ENCODE measurements around the gene WDTC1.

WDTC1 gene

DNA sequence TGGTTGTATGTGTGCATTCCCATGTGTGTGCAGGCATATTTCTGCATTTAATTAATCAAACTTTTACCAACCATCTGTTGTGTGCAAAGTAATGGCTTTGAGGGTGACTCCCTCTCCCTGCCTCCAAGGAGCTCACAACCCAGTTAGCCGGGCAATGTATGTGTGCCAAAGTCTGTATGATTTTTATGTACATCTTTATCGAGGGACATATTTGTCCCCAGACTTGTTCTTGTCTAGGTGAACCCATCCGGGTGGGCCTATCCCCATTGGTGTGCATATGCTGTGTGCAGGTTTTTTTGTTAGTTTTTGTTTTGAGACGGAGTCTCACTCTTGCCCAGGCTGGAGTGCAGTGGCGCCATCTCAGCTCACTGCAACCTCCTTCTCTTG lies 109.2 kb downstream of the WDTC1 start:
- intact Hi-C loops (cut with DNase I): no loop called here
- DNase-seq: no peak

DNA sequence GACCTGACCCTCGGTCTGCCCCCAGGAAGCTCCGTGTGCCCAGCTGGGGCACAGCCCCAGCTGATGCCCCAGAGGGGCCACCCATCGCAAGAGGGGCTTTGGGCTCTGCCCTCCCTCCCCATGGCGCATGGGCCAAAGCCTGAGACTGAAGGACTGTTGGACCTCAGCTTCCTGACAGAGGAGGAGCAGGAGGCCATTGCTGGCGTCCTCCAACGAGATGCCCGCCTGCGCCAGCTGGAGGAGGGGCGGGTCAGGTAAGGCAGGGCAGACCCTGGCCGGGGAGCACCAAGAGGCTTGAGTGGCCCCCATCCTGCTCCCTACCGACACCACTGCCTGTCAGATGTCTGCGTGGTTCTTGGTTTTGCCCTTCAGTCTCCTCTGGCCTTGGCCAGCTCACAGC lies 110.8 kb downstream of the WDTC1 start:
- intact Hi-C loops (cut with DNase I): no loop called here
- DNase-seq: no peak

GRCh38 chr1:27346357-27346756 lies 111.9 kb downstream of the WDTC1 start:
- no peak for DNase-seq
- intact Hi-C loops (cut with DNase I): no loop called here

DNA sequence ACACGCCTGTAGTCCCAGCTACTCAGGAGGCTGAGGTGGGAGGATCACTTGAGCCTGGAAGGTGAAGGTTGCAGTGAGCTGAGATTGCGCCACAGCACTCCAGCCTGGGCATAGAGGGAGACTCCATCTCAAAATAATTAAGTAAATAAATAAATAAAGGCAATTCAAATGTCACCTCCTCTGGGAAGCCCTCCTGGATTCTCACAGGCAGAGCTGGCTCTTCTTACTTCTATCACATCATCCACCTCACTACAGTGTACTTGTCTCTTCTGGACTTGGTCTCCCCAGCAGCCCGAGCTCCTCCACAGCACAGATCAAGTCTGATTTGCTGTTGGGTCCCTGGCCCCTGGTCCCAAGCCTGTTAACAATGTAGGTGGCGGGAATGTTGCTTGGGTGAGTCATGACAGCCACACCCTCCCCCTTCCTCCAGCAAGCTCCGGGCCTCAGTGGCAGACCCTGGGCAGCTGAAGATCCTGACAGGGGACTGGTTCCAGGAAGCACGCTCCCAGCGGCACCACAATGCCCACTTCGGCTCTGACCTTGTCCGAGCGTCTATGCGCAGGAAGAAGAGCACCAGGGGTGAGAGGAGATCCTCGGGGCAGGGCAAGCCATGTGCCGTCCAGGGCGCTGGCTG lies 112.7 kb downstream of the WDTC1 start:
- no peak for DNase-seq
- intact Hi-C loops (cut with DNase I): no loop called here

- intact Hi-C loops (cut with DNase I): no loop called here
- DNase-seq: no peak
These were observed 114.7 kb downstream of the WDTC1 start for GRCh38 chr1:27348861-27349783.

GRCh38 chr1:27349784-27350662 lies 115.6 kb downstream of the WDTC1 start:
- DNase-seq: peak in 28 of 42 donors; percentile 20 to 66 (median 46)
- intact Hi-C loops (cut with DNase I): no loop called here

GRCh38 chr1:27350663-27351540 lies 116.5 kb downstream of the WDTC1 start:
- peak in 2 of 42 donors; percentile 14 to 48 for DNase-seq
- intact Hi-C loops (cut with DNase I): no loop called here

- intact Hi-C loops (cut with DNase I): no loop called here
- DNase-seq: no peak
These were observed 117.2 kb downstream of the WDTC1 start for GRCh38 chr1:27351541-27352107.

DNA sequence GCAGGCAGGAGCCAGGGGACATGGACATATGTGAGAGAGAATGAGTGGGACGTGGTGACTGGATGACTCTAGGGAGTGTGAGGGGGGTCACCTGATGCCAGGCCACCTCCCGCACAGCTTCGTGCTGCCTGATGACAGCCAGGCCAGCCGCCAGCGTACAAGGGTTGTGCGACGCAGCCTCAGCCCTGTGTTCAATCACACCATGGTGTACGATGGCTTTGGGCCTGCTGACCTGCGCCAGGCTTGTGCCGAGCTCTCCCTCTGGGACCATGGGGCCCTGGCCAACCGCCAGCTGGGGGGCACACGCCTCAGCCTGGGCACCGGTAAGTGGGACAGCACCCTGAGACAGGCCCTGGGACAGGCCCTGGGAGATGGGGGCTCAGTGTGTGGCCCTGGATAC lies 118.7 kb downstream of the WDTC1 start:
- DNase-seq: no peak
- intact Hi-C loops (cut with DNase I): no loop called here

- DNase-seq: no peak
- intact Hi-C loops (cut with DNase I): no loop called here
These were observed 119.2 kb downstream of the WDTC1 start for GRCh38 chr1:27353629-27354028.

GRCh38 chr1:27355683-27356082 lies 121.3 kb downstream of the WDTC1 start:
- intact Hi-C loops (cut with DNase I): loop anchor here (5.0 kb wide), 1 partner anchor 37 kb away; the partner anchor contains the start of gene GPR3
- DNase-seq: no peak

DNA sequence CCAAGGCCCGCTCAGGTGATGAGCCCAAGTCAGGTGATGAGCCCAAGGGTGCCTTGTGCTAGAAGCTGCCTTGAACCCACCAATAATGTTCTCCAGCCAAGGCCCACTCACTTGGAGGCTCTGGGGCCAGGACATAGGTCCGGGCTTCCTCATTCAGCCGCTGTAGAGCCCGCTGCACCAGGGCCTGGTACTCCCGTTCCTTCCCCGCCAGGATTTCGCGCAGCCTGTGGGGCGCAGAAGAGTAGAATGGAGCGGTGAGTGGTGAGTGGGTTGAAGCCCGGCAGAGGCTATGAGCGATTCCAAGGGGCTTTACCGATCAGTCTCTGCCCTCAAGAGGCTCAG lies 121.8 kb downstream of the WDTC1 start:
- intact Hi-C loops (cut with DNase I): loop anchor here (5.0 kb wide), 1 partner anchor 36 kb away; the partner anchor contains the start of gene GPR3
- no peak for DNase-seq

DNA sequence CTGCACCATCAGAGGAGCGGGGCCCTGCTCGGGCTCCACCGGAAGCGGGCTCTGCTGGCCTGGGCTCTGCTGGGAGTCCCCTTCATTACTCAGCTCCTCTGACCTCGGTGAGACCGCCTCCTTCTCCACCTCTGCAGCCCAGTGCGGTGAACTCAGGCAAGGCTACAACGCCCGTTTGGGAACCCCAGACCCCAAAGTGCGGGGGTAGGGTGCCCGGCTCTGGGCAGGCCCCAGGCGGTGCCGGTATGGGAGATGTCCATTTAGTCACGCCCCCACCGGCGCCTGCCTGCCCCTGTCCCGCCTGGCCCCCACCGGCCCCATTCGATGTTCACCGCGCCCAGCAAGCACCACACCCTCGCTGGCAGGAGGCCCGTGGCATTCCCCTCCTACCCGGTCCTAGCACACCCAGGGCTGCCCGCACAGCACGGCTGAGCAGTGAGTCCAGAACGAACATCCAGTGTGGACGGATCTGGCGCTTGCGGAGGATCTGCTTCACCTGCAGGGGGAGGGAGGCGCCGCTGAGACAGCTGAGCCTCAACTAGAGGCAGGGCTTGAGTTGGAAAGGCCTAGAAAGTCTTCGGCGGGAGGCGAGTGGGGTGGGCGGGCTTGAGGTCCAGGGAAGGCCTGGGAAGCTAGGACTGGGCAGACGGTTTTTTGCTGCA lies 122.3 kb downstream of the WDTC1 start:
- intact Hi-C loops (cut with DNase I): loop anchor here (5.0 kb wide), 1 partner anchor 36 kb away; the partner anchor contains the start of gene GPR3
- DNase-seq: no peak

DNA sequence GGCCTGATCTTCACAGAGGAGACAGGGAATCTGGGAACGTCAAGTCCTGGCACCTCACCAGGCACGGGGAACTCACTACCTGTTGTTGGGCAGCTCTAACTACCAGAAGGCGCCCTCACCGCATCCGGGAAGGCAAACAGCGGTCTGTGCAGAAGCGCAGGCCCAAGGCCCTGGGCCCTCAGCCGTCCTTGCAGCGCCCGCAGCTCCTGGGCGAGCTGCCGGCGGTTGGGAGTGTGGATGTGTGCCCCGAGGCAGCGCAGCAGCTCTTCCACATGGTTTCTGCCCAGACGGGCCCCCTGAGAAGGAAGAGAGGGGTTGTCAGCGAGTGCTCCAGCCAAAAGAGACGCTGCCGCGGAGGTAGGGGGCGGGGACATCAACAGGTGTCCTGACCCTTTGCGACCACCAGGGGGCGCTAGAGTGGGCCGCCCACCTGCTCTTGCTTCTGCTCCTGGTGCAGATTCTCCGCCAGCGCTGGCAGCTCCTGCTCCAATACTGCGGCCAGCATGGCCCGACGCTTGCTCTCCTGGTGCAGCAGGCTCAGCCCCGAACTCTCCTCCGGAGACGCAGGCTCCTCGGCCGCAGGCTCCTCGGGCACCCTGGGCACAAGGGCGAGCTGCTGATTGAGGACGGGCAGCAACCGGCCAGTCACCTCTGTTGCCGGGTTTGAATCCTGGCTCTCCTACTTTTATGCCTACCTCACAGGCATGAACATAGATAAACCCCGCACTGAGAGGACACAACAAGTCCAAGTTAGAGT lies 123.0 kb downstream of the WDTC1 start:
- peak; percentile 28 to 89 (median 72) for DNase-seq
- intact Hi-C loops (cut with DNase I): loop anchor here (5.0 kb wide), 1 partner anchor 35 kb away; the partner anchor contains the start of gene GPR3

Data from head of caudate nucleus (tissue), 42 donors.